ENCODE measurements around the gene KRTDAP.
"Not testable (repeated sequence)": the region's sequence is repeated elsewhere in the genome, so short reads cannot be mapped to it uniquely, and the experiment has no call there.

Gene KRTDAP

GRCh38 chr19:35468637-35469036 lies 21.6 kb downstream of the KRTDAP start:
- H3K4me1 ChIP-seq (ENCODE audit: control insufficient read depth, insufficient read depth, low read depth, low read length), result no peaks in the 10 kb centered on the region
- no peak overlapping the region for H3K4me2 ChIP-seq (ENCODE audit: low read length, poor library complexity, severe bottlenecking)
- no peak overlapping the region for H2AFZ ChIP-seq (ENCODE audit: low read depth, low read length)
- H3K14ac ChIP-seq (ENCODE audit: low read length in 2 of 2), result no peak overlapping the region
- H3K9ac ChIP-seq (ENCODE audit: low read length), result no peak overlapping the region
- no peaks in the 10 kb centered on the region for H3K79me1 ChIP-seq (replicated peaks; ENCODE audit: low read length, poor library complexity, severe bottlenecking)
- no peak overlapping the region for H2BK120ac ChIP-seq (ENCODE audit: low read depth, low read length)
- no peak overlapping the region for H3K18ac ChIP-seq (ENCODE audit: low read depth in 1 of 2, low read length in 2 of 2)
- no peaks in the 10 kb centered on the region for H3K36me3 ChIP-seq (ENCODE audit: control insufficient read depth in 1 of 2, insufficient read depth in 2 of 2, low read depth in 1 of 2, low read length in 2 of 2)
- no peak overlapping the region for H3K4ac ChIP-seq (ENCODE audit: low read depth in 1 of 2, low read length in 2 of 2)
- no peak overlapping the region for H2BK12ac ChIP-seq (ENCODE audit: low read length in 2 of 2)
- no peak overlapping the region for H4K91ac ChIP-seq (ENCODE audit: low read length)
- H3K27ac ChIP-seq (ENCODE audit: low read length, poor library complexity, severe bottlenecking), result no peak overlapping the region
- WGBS, result 72% methylated on average over 2 of the region's 2 CpGs
- no peak overlapping the region for H4K8ac ChIP-seq (ENCODE audit: low read length)
- peaks cover 0 to 20% of the 10 kb centered on the region in 2 experiments for H3K27me3 ChIP-seq (ENCODE audit: control insufficient read depth in 1 of 2, insufficient read depth in 1 of 2, low read length in 2 of 2)
- H3K9me3 ChIP-seq (ENCODE audit: control insufficient read depth, low read length), result no peaks in the 10 kb centered on the region
- H3K23ac ChIP-seq (ENCODE audit: low read length in 2 of 2), result no peak overlapping the region
- H2AK5ac ChIP-seq (ENCODE audit: low read length, severe bottlenecking), result no peak overlapping the region
- H2BK15ac ChIP-seq (ENCODE audit: low read depth, poor library complexity, severe bottlenecking), result no peak overlapping the region
- peak; percentile 33 for DNase-seq
- no peak overlapping the region for H2BK5ac ChIP-seq (ENCODE audit: low read depth, low read length, poor library complexity, severe bottlenecking)
- no peak overlapping the region for H3K4me3 ChIP-seq (ENCODE audit: insufficient read depth in 1 of 2, low read depth in 1 of 2, low read length in 2 of 2)

DNA sequence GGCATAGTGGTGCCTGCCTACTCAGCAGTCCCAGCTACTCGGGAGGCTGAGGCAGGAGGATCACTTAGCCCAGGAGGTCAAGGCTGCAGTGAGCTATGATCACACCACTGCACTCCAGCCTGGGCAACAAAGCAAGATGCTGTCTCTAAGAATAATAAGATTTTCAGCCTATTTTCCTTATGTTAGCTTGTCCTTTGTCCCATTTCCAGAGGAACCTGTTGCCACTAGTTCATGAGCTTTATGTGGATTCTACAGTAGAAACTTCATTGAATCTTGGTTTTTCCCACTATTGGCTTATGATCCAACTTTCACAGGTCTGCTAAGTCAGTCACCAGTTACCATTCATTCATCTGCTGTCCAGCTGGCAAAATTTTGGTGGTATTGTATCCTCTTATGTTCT lies 24.0 kb downstream of the KRTDAP start:
- no peak overlapping the region for H3K4ac ChIP-seq (ENCODE audit: low read depth in 1 of 2, low read length in 2 of 2)
- H2AK5ac ChIP-seq (ENCODE audit: low read length, severe bottlenecking), result no peak overlapping the region
- H3K36me3 ChIP-seq (ENCODE audit: control insufficient read depth in 1 of 2, insufficient read depth in 2 of 2, low read depth in 1 of 2, low read length in 2 of 2), result no peaks in the 10 kb centered on the region
- no peak for DNase-seq
- H2AFZ ChIP-seq (ENCODE audit: low read depth, low read length), result no peak overlapping the region
- no peak overlapping the region for H2BK12ac ChIP-seq (ENCODE audit: low read length in 2 of 2)
- no peaks in the 10 kb centered on the region for H3K9me3 ChIP-seq (ENCODE audit: control insufficient read depth, low read length)
- no peaks in the 10 kb centered on the region for H3K4me1 ChIP-seq (ENCODE audit: control insufficient read depth, insufficient read depth, low read depth, low read length)
- no peaks in the 10 kb centered on the region for H3K79me1 ChIP-seq (replicated peaks; ENCODE audit: low read length, poor library complexity, severe bottlenecking)
- no peak overlapping the region for H4K8ac ChIP-seq (ENCODE audit: low read length)
- H3K27me3 ChIP-seq (ENCODE audit: control insufficient read depth in 1 of 2, insufficient read depth in 1 of 2, low read length in 2 of 2), result peaks cover 0 to 15% of the 10 kb centered on the region in 2 experiments
- WGBS, result 81% methylated on average over 1 of the region's 1 CpG
- H2BK15ac ChIP-seq (ENCODE audit: low read depth, poor library complexity, severe bottlenecking), result no peak overlapping the region
- no peak overlapping the region for H3K4me3 ChIP-seq (ENCODE audit: insufficient read depth in 1 of 2, low read depth in 1 of 2, low read length in 2 of 2)
- no peak overlapping the region for H3K9ac ChIP-seq (ENCODE audit: low read length)
- H4K91ac ChIP-seq (ENCODE audit: low read length), result no peak overlapping the region
- H3K27ac ChIP-seq (ENCODE audit: low read length, poor library complexity, severe bottlenecking), result no peak overlapping the region
- no peak overlapping the region for H3K23ac ChIP-seq (ENCODE audit: low read length in 2 of 2)
- no peak overlapping the region for H3K18ac ChIP-seq (ENCODE audit: low read depth in 1 of 2, low read length in 2 of 2)
- no peak overlapping the region for H3K4me2 ChIP-seq (ENCODE audit: low read length, poor library complexity, severe bottlenecking)
- no peak overlapping the region for H3K14ac ChIP-seq (ENCODE audit: low read length in 2 of 2)
- no peak overlapping the region for H2BK5ac ChIP-seq (ENCODE audit: low read depth, low read length, poor library complexity, severe bottlenecking)
- H2BK120ac ChIP-seq (ENCODE audit: low read depth, low read length), result no peak overlapping the region

DNA sequence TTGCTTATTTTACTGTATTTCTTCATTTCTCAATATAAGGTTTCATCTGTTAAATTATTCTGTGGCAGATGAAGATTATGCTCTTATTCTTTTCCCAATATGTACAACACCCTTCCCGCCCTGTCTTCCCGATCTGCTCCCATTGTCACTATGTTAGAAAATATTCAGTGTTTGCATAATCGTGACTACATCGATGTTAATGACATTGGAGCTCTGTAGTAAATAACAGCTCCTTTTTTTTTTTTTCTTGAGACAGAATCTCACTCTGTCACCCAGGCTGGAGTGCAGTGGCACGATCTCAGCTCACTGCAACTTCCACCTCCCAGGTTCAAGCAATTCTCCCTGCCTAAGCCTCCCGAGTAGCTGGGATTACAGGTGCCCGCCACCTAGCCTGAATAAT lies 27.3 kb downstream of the KRTDAP start:
- H3K18ac ChIP-seq (ENCODE audit: low read depth in 1 of 2, low read length in 2 of 2); H3K4ac ChIP-seq (ENCODE audit: low read depth in 1 of 2, low read length in 2 of 2); H3K23ac ChIP-seq (ENCODE audit: low read length in 2 of 2); H3K4me2 ChIP-seq (ENCODE audit: low read length, poor library complexity, severe bottlenecking); H2AFZ ChIP-seq (ENCODE audit: low read depth, low read length); H3K4me1 ChIP-seq (ENCODE audit: control insufficient read depth, insufficient read depth, low read depth, low read length); H4K91ac ChIP-seq (ENCODE audit: low read length); H2BK15ac ChIP-seq (ENCODE audit: low read depth, poor library complexity, severe bottlenecking); H3K27ac ChIP-seq (ENCODE audit: low read length, poor library complexity, severe bottlenecking); H3K14ac ChIP-seq (ENCODE audit: low read length in 2 of 2); H2BK120ac ChIP-seq (ENCODE audit: low read depth, low read length); H3K36me3 ChIP-seq (ENCODE audit: control insufficient read depth in 1 of 2, insufficient read depth in 2 of 2, low read depth in 1 of 2, low read length in 2 of 2); H2BK12ac ChIP-seq (ENCODE audit: low read length in 2 of 2); H2AK5ac ChIP-seq (ENCODE audit: low read length, severe bottlenecking); H3K9ac ChIP-seq (ENCODE audit: low read length); H3K4me3 ChIP-seq (ENCODE audit: insufficient read depth in 1 of 2, low read depth in 1 of 2, low read length in 2 of 2); H2BK5ac ChIP-seq (ENCODE audit: low read depth, low read length, poor library complexity, severe bottlenecking); H3K79me1 ChIP-seq (replicated peaks; ENCODE audit: low read length, poor library complexity, severe bottlenecking); H4K8ac ChIP-seq (ENCODE audit: low read length); H3K9me3 ChIP-seq (ENCODE audit: control insufficient read depth, low read length): not testable (repeated sequence)
- 83% methylated on average over 7 of the region's 7 CpGs for WGBS
- peaks cover 11 to 15% of the 10 kb centered on the region in 2 experiments for H3K27me3 ChIP-seq (ENCODE audit: control insufficient read depth in 1 of 2, insufficient read depth in 1 of 2, low read length in 2 of 2)
- DNase-seq, result peak; percentile 11

GRCh38 chr19:35462476-35462953 lies 27.7 kb downstream of the KRTDAP start:
- Histone ChIP-seq H3K18ac (ENCODE audit: low read depth in 1 of 2, low read length in 2 of 2) (no peak overlapping the region), H3K9ac (ENCODE audit: low read length) (no peak overlapping the region), H3K4me1 (ENCODE audit: control insufficient read depth, insufficient read depth, low read depth, low read length) (peaks cover 7% of the 10 kb centered on the region), H3K4me2 (ENCODE audit: low read length, poor library complexity, severe bottlenecking) (no peak overlapping the region), H3K4me3 (ENCODE audit: insufficient read depth in 1 of 2, low read depth in 1 of 2, low read length in 2 of 2) (no peak overlapping the region), H2BK12ac (ENCODE audit: low read length in 2 of 2) (no peak overlapping the region), H2AK5ac (ENCODE audit: low read length, severe bottlenecking) (no peak overlapping the region), H3K4ac (ENCODE audit: low read depth in 1 of 2, low read length in 2 of 2) (no peak overlapping the region), H3K36me3 (ENCODE audit: control insufficient read depth in 1 of 2, insufficient read depth in 2 of 2, low read depth in 1 of 2, low read length in 2 of 2) (no peaks in the 10 kb centered on the region), H3K27ac (ENCODE audit: low read length, poor library complexity, severe bottlenecking) (no peak overlapping the region), H2BK5ac (ENCODE audit: low read depth, low read length, poor library complexity, severe bottlenecking) (no peak overlapping the region), H3K23ac (ENCODE audit: low read length in 2 of 2) (no peak overlapping the region), H3K9me3 (ENCODE audit: control insufficient read depth, low read length) (no peaks in the 10 kb centered on the region), H3K79me1 (replicated peaks; ENCODE audit: low read length, poor library complexity, severe bottlenecking) (no peaks in the 10 kb centered on the region), H3K27me3 (ENCODE audit: control insufficient read depth in 1 of 2, insufficient read depth in 1 of 2, low read length in 2 of 2) (peaks cover 14 to 16% of the 10 kb centered on the region in 2 experiments), H4K8ac (ENCODE audit: low read length) (no peak overlapping the region), H2BK15ac (ENCODE audit: low read depth, poor library complexity, severe bottlenecking) (no peak overlapping the region), H2AFZ (ENCODE audit: low read depth, low read length) (no peak overlapping the region), H2BK120ac (ENCODE audit: low read depth, low read length) (no peak overlapping the region), H3K14ac (ENCODE audit: low read length in 2 of 2) (no peak overlapping the region), H4K91ac (ENCODE audit: low read length) (no peak overlapping the region)
- peak; percentile 29 for DNase-seq
- 23% methylated on average over 6 of the region's 6 CpGs for WGBS
